B cell (primary cell): ENCODE data around the gene EYS. TPM values are rescaled to one million over a fixed set of nuclear protein-coding genes. Genes with fewer than 3 reads are reported as not detected.

Experiments
- ATAC-seq: fragments of 200-7000 bp; cut with Tn5 transposase; one replicate; pipeline ENCODE4 v1.10.0; 2021; ENCODE audit warnings: low read depth, mild to moderate bottlenecking, moderate number of reproducible peaks, moderate library complexity
- CTCF ChIA-PET: fragments of 350-600 bp; sonication (Branson Sonifier 250); formaldehyde crosslinking; loops from one replicate; lab custom pipeline; 2021; ENCODE audit warnings: antibody characterized with exemption, inconsistent platforms; lab: Charles Lee
- POLR2A ChIA-PET: fragments of 350-600 bp; sonication (Branson Sonifier 250); formaldehyde crosslinking; loops from one replicate; lab custom pipeline; 2021; ENCODE audit warnings: antibody characterized with exemption; lab: Charles Lee
- DNase-seq: peaks from one replicate; pipeline ENCODE4 v3.0.0; 2013
- H2AFZ ChIP-seq: 2 replicates; pipeline ENCODE4 v1.6.1; 2012; ENCODE audit warnings: mild to moderate bottlenecking, low read depth, low read length; ENCODE audit not compliant: insufficient read depth, poor library complexity, severe bottlenecking
- H3K27ac ChIP-seq, 2 donors: 1 replicate in 1 of 2; 2 replicates in 1 of 2; pipeline ENCODE4 v1.5.1; 2012 to 2013; ENCODE audit warnings: low read length in 2 of 2, mild to moderate bottlenecking in 2 of 2, moderate library complexity in 1 of 2
- H3K27me3 ChIP-seq, 4 experiments: fragments of 200-600 bp in 1 of 4; sonication (generic) in 1 of 4; replicated peaks in 1 of 4; 1 replicate in 2 of 4; 2 replicates in 2 of 4; pipeline versions ENCODE4 v1.6.1 to v1.7.0; 2013 to 2016; ENCODE audit warnings: low read length in 3 of 4, mild to moderate bottlenecking in 2 of 4, mixed read lengths in 1 of 4, moderate library complexity in 1 of 4; ENCODE audit not compliant: insufficient read depth in 4 of 4, control insufficient read depth in 3 of 4; ENCODE audit errors: control extremely low read depth in 1 of 4
- H3K36me3 ChIP-seq, 2 experiments: replicated peaks in 1 of 2; 1 replicate in 1 of 2; 2 replicates in 1 of 2; pipeline versions ENCODE4 v1.6.1 to v1.7.1; 2013; ENCODE audit warnings: low read length in 1 of 2; ENCODE audit not compliant: insufficient read depth in 2 of 2, control insufficient read depth in 1 of 2; ENCODE audit errors: control extremely low read depth in 1 of 2, extremely low read depth in 1 of 2
- H3K4me1 ChIP-seq, 2 donors: fragments of 200-600 bp in 1 of 2; sonication (generic) in 1 of 2; 1 replicate in 1 of 2; 2 replicates in 1 of 2; pipeline versions ENCODE4 v1.5.1 to v1.6.1; 2013 to 2017; ENCODE audit warnings: low read length in 2 of 2; ENCODE audit not compliant: control insufficient read depth in 2 of 2, insufficient read depth in 2 of 2
- H3K4me2 ChIP-seq: replicated peaks from 2 replicates; pipeline ENCODE3; 2012; ENCODE audit warnings: mild to moderate bottlenecking, low read depth, low read length; ENCODE audit not compliant: poor library complexity, severe bottlenecking
- H3K4me3 ChIP-seq, 5 experiments: fragments of 200-600 bp in 1 of 5; sonication (generic) in 1 of 5; 1 replicate in 3 of 5; 2 replicates in 2 of 5; pipeline versions ENCODE4 v1.5.1 to v1.7.0; 2011 to 2016; ENCODE audit warnings: low read length in 4 of 5, mild to moderate bottlenecking in 4 of 5, low read depth in 2 of 5, control low read depth in 1 of 5, moderate library complexity in 1 of 5; ENCODE audit not compliant: insufficient read depth in 1 of 5; ENCODE audit errors: control extremely low read depth in 1 of 5, extremely low read depth in 1 of 5
- H3K79me2 ChIP-seq: fragments of 200-600 bp; sonication (generic); one replicate; pipeline ENCODE4 v1.6.0; 2016; ENCODE audit warnings: low read length; ENCODE audit not compliant: control insufficient read depth, insufficient read depth
- H3K9ac ChIP-seq: fragments of 200-600 bp; sonication (generic); 2 replicates; pipeline ENCODE4 v1.6.1; 2017; ENCODE audit warnings: mild to moderate bottlenecking, low read length, moderate library complexity
- H3K9me3 ChIP-seq, 3 donors: one replicate each; pipeline versions ENCODE4 v1.6.1 to v1.7.1; 2013; ENCODE audit warnings: low read length in 2 of 3; ENCODE audit not compliant: control insufficient read depth in 2 of 3, insufficient read depth in 1 of 3; ENCODE audit errors: control extremely low read depth in 1 of 3
- H4K20me1 ChIP-seq: 2 replicates; pipeline ENCODE4 v1.6.0; 2012; ENCODE audit warnings: mild to moderate bottlenecking, low read length; ENCODE audit not compliant: insufficient read depth, control insufficient read depth, poor library complexity, severe bottlenecking
- H3K27ac Mint-ChIP-seq: one replicate; pipeline ENCODE4 v1.8.0; 2021; ENCODE audit warnings: mixed read lengths
- H3K27me3 Mint-ChIP-seq: one replicate; pipeline ENCODE4 v1.8.0; 2021; ENCODE audit warnings: mixed read lengths
- H3K4me1 Mint-ChIP-seq: one replicate; pipeline ENCODE4 v1.8.0; 2021; ENCODE audit warnings: mixed read lengths
- H3K4me3 Mint-ChIP-seq: one replicate; pipeline ENCODE4 v1.8.0; 2021; ENCODE audit warnings: mixed read lengths
- H3K9me3 Mint-ChIP-seq: one replicate; pipeline ENCODE4 v1.8.0; 2022; ENCODE audit warnings: mixed read lengths; ENCODE audit not compliant: insufficient read depth
- EZH2 ChIP-seq: IDR thresholded peaks from 2 replicates; pipeline ENCODE4 v1.6.1; 2012; ENCODE audit warnings: borderline replicate concordance, low read depth, mild to moderate bottlenecking, moderate library complexity, low read length; ENCODE audit not compliant: insufficient read depth, poor library complexity, severe bottlenecking
- WGBS: methylation state at CpG from one replicate; pipeline ENCODE4 v1.1.5; 2013; ENCODE audit warnings: missing lambda C conversion rate; ENCODE audit not compliant: insufficient coverage; 5-methylcytosine and 5-hydroxymethylcytosine counted together
- intact Hi-C: fragments of 100-400 bp; cut with micrococcal nuclease; formaldehyde crosslinking; loops from one replicate; pipeline ENCODE4 v1.10.0; 2022
- polyA plus RNA-seq: library from polyadenylated mRNA; depleted of rRNA; stranded (reverse); fragments of >200 nt; gene quantifications from 2 replicates; pipeline ENCODE4 v1.2.3, GENCODE V29; 2012
- total RNA-seq, 2 donors: library from RNA; stranded (reverse); fragments of 120-200 nt in 1 of 2; gene quantifications; 1 replicate in 1 of 2; 2 replicates in 1 of 2; pipeline versions ENCODE4 v1.2.3 to v1.2.4, GENCODE V29; 2013 to 2022
- TF ChIP-seq, protein P1 (sequence below): fragments of 200-600 bp; IDR thresholded peaks from one replicate; pipeline ENCODE4 v1.8.0; 2022; ENCODE audit warnings: antibody characterized with exemption, mild to moderate bottlenecking

EYS gene
- total and polyA plus RNA-seq, 2 donors (not counting 1 experiment from before 2014, with no cell fraction given), result not detected

DNA sequence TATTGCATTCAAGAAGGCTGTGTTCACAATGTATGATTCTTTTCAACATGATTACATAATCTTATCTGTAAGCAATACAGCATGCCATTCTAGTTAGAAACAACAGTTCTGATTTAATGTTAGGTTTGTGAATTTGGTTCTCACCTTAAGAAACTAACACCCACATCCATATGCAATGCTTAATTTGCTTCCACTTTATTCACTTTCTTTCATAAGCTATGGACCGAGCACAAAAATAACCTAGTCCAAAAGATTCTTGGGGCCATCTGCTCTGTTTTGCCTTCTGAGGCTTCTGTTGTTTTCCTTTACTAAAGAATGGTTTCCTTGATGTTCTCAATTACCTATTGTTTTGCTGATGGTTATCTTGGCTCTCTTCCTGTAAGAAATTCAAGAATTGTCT, 258.2 kb downstream of the EYS start:
- Mint-ChIP-seq H3K27ac (no peak overlapping the region), H3K4me1 (no peaks in the 10 kb centered on the region), H3K4me3 (no peak overlapping the region), H3K9me3 (no peaks in the 10 kb centered on the region), H3K27me3 (no peaks in the 10 kb centered on the region)
- H2AFZ ChIP-seq, result no peak overlapping the region
- no peak overlapping the region for H3K4me3 ChIP-seq
- intact Hi-C loops, result no loop called here
- no peak overlapping the region for H3K9ac ChIP-seq
- no peak overlapping the region for H3K27ac ChIP-seq
- no peaks in the 10 kb centered on the region for H3K36me3 ChIP-seq
- ChIA-PET CTCF (no interaction called here), POLR2A (no interaction called here)
- no peak for TF ChIP-seq EZH2
- TF ChIP-seq, protein P1, sequence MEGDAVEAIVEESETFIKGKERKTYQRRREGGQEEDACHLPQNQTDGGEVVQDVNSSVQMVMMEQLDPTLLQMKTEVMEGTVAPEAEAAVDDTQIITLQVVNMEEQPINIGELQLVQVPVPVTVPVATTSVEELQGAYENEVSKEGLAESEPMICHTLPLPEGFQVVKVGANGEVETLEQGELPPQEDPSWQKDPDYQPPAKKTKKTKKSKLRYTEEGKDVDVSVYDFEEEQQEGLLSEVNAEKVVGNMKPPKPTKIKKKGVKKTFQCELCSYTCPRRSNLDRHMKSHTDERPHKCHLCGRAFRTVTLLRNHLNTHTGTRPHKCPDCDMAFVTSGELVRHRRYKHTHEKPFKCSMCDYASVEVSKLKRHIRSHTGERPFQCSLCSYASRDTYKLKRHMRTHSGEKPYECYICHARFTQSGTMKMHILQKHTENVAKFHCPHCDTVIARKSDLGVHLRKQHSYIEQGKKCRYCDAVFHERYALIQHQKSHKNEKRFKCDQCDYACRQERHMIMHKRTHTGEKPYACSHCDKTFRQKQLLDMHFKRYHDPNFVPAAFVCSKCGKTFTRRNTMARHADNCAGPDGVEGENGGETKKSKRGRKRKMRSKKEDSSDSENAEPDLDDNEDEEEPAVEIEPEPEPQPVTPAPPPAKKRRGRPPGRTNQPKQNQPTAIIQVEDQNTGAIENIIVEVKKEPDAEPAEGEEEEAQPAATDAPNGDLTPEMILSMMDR, result no peak
- no peaks in the 10 kb centered on the region for H3K27me3 ChIP-seq
- ATAC-seq (no peak), DNase-seq (no peak)
- no CpG with 5 or more reads among the region's 1 CpG for WGBS
- H3K9me3 ChIP-seq, result no peaks in the 10 kb centered on the region
- no peaks in the 10 kb centered on the region for H3K79me2 ChIP-seq
- no peaks in the 10 kb centered on the region for H4K20me1 ChIP-seq
- no peak overlapping the region for H3K4me2 ChIP-seq
- no peaks in the 10 kb centered on the region for H3K4me1 ChIP-seq

DNA sequence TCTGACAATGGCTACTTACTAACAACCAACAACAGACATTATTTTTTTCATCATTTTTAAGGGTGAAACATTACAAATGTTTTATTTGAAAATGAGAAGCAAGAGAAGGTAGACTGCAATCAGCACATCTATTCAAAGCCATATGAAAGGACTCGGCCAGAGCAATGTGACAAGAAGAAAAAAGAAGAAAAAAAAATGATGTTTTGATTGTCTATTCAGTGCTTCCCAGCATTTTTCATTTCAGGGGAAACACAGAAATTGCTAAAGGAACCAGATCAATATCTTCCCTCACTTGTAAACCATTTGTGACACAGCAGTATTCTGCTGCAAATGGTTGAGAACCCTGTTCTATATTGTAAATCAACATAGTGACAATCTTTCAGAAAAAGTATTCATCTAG, 270.7 kb downstream of the EYS start:
- Histone ChIP-seq H3K27me3 (no peaks in the 10 kb centered on the region), H3K4me1 (no peaks in the 10 kb centered on the region), H2AFZ (no peak overlapping the region), H3K4me2 (no peak overlapping the region), H3K27ac (no peak overlapping the region), H4K20me1 (no peaks in the 10 kb centered on the region), H3K79me2 (no peaks in the 10 kb centered on the region), H3K9me3 (no peaks in the 10 kb centered on the region), H3K4me3 (no peak overlapping the region), H3K36me3 (no peaks in the 10 kb centered on the region), H3K9ac (no peak overlapping the region)
- Mint-ChIP-seq H3K4me3 (no peak overlapping the region), H3K27ac (no peak overlapping the region), H3K4me1 (no peaks in the 10 kb centered on the region), H3K9me3 (no peaks in the 10 kb centered on the region), H3K27me3 (no peaks in the 10 kb centered on the region)
- ChIA-PET CTCF (no interaction called here), POLR2A (no interaction called here)
- no peak for TF ChIP-seq EZH2
- ATAC-seq (no peak), DNase-seq (no peak)
- no CpG with 5 or more reads among the region's 1 CpG for WGBS
- intact Hi-C loops, result no loop called here
